Keratinocyte (primary cell): Measurements from ENCODE around the gene PLA2R1. TPM values are rescaled to one million over a fixed set of nuclear protein-coding genes. Genes with fewer than 3 reads are reported as not detected.

Source experiments
- DNase-seq: peaks from one replicate; pipeline ENCODE4 v3.0.0-alpha.2; 2011; ENCODE audit warnings: low read depth, missing footprints, low spot score
- FAIRE-seq: peaks from 2 replicates; lab custom pipeline; 2011; peaks lifted over from hg19 to GRCh38; lab: Jason Lieb, UNC
- H2AFZ ChIP-seq: 2 replicates; pipeline ENCODE4 v1.6.0; 2012; ENCODE audit warnings: low read length, control low read depth, inconsistent platforms; ENCODE audit not compliant: control insufficient read depth
- H3K27ac ChIP-seq: 2 replicates; pipeline ENCODE4 v1.5.1; 2011; ENCODE audit warnings: low read length; ENCODE audit not compliant: control insufficient read depth, insufficient read depth
- H3K27me3 ChIP-seq: 3 replicates; pipeline ENCODE4 v1.6.0; 2011; ENCODE audit warnings: low read length; ENCODE audit not compliant: control insufficient read depth, insufficient read depth; ENCODE audit errors: extremely low read depth
- H3K36me3 ChIP-seq, 2 experiments: 2 replicates in 1 of 2; 3 replicates in 1 of 2; pipeline ENCODE4 v1.5.1; 2011; ENCODE audit warnings: low read length in 2 of 2, mild to moderate bottlenecking in 1 of 2; ENCODE audit not compliant: control insufficient read depth in 2 of 2, insufficient read depth in 2 of 2; ENCODE audit errors: extremely low read depth in 1 of 2
- H3K4me1 ChIP-seq: 3 replicates; pipeline ENCODE4 v1.5.1; 2011; ENCODE audit warnings: low read length; ENCODE audit not compliant: control insufficient read depth, insufficient read depth; ENCODE audit errors: extremely low read depth
- H3K4me2 ChIP-seq: 3 replicates; pipeline ENCODE4 v1.6.0; 2011; ENCODE audit warnings: low read depth, low read length; ENCODE audit not compliant: control insufficient read depth, insufficient read depth; ENCODE audit errors: extremely low read depth
- H3K4me3 ChIP-seq, 3 experiments: fragments of 200-600 bp in 1 of 3; sonication (generic) in 1 of 3; 2 replicates in 2 of 3; 3 replicates in 1 of 3; pipeline ENCODE4 v1.5.1; 2011 to 2016; ENCODE audit warnings: low read length in 3 of 3, mild to moderate bottlenecking in 3 of 3, control low read depth in 2 of 3, inconsistent platforms in 1 of 3, low read depth in 1 of 3, mixed read lengths in 1 of 3, mixed run types in 1 of 3, moderate library complexity in 1 of 3; ENCODE audit not compliant: control insufficient read depth in 2 of 3, insufficient read depth in 2 of 3; ENCODE audit errors: extremely low read depth in 1 of 3
- H3K79me2 ChIP-seq: 2 replicates; pipeline ENCODE4 v1.6.0; 2012; ENCODE audit warnings: low read length; ENCODE audit not compliant: control insufficient read depth, insufficient read depth
- H3K9ac ChIP-seq: 3 replicates; pipeline ENCODE4 v1.6.0; 2011; ENCODE audit warnings: low read length; ENCODE audit not compliant: control insufficient read depth, insufficient read depth; ENCODE audit errors: extremely low read depth
- H3K9me1 ChIP-seq: 3 replicates; pipeline ENCODE4 v1.6.0; 2011; ENCODE audit warnings: low read length; ENCODE audit not compliant: control insufficient read depth, insufficient read depth; ENCODE audit errors: extremely low read depth
- H3K9me3 ChIP-seq: 2 replicates; pipeline ENCODE4 v1.5.1; 2012; ENCODE audit warnings: low read depth, low read length; ENCODE audit not compliant: control insufficient read depth
- H4K20me1 ChIP-seq: 3 replicates; pipeline ENCODE4 v1.6.0; 2011; ENCODE audit warnings: low read length; ENCODE audit not compliant: control insufficient read depth, insufficient read depth; ENCODE audit errors: extremely low read depth
- CTCF ChIP-seq, 3 experiments: IDR thresholded peaks in 1 of 3; conservative IDR thresholded peaks in 1 of 3; optimal IDR thresholded peaks in 1 of 3; 2 replicates in 2 of 3; 3 replicates in 1 of 3; pipeline versions ENCODE3 to v1.5.1; 2011; ENCODE audit warnings: low read length in 3 of 3, mild to moderate bottlenecking in 3 of 3, moderate library complexity in 2 of 3, control low read depth in 1 of 3, inconsistent platforms in 1 of 3; ENCODE audit not compliant: insufficient read depth in 2 of 3; ENCODE audit errors: extremely low read depth in 1 of 3
- EZH2 ChIP-seq: IDR thresholded peaks from one replicate; pipeline ENCODE4 v1.6.1; 2012; ENCODE audit warnings: inconsistent platforms, mild to moderate bottlenecking, low read length, moderate library complexity
- dilution Hi-C: fragments of 300-500 bp; cut with MboI; formaldehyde crosslinking; loops from one replicate; pipeline ENCODE4 v1.7.0; 2020; ENCODE audit warnings: low sequenced_read_pairs; ENCODE audit not compliant: extremely low pct_ligation_motif_present
- polyA plus RNA-seq, 5 experiments: library from polyadenylated mRNA; depleted of rRNA in 3 of 5; stranded (reverse) in 3 of 5; stranded (forward) in 1 of 5; unstranded in 1 of 5; fragments of >200 nt; gene quantifications; 1 replicate in 1 of 5; 2 replicates in 3 of 5; 3 replicates in 1 of 5; pipeline versions ENCODE4 v1.2.1 to v1.2.3, GENCODE V29; 2011 to 2012; ENCODE audit warnings: missing spikeins in 2 of 5, low read depth in 1 of 5, low replicate concordance in 1 of 5

PLA2R1 gene
- polyA plus RNA-seq, 1 donor (not counting 4 experiments of a cell fraction or from before 2014, with no cell fraction given), result 12.3 TPM

GRCh38 chr2:159939946-159940345, 122.5 kb downstream of the PLA2R1 start:
- TF ChIP-seq CTCF (optimal IDR thresholded peaks at IDR 0.05 in 1 of 3, IDR thresholded peaks at IDR 0.05 in 1 of 3, conservative IDR thresholded peaks at IDR 0.05 in 1 of 3; ENCODE audit: extremely low read depth in 1 of 3, insufficient read depth in 2 of 3, low read length in 3 of 3) (peak in 1 of 3 experiments; percentile 18), EZH2 (no peak)
- H2AFZ ChIP-seq, result no peak overlapping the region

GRCh38 chr2:159938395-159938794, 124.0 kb downstream of the PLA2R1 start:
- H3K4me1 ChIP-seq, result no peaks in the 10 kb centered on the region
- H3K9me1 ChIP-seq, result no peaks in the 10 kb centered on the region
- peaks cover 0 to 4% of the 10 kb centered on the region in 2 experiments for H3K36me3 ChIP-seq
- no peaks in the 10 kb centered on the region for H3K9me3 ChIP-seq
- TF ChIP-seq EZH2, result no peak
- TF ChIP-seq CTCF (optimal IDR thresholded peaks at IDR 0.05 in 1 of 3, IDR thresholded peaks at IDR 0.05 in 1 of 3, conservative IDR thresholded peaks at IDR 0.05 in 1 of 3; ENCODE audit: extremely low read depth in 1 of 3, insufficient read depth in 2 of 3, low read length in 3 of 3), result no peak
- H4K20me1 ChIP-seq, result no peaks in the 10 kb centered on the region
- H3K4me3 ChIP-seq, result no peak overlapping the region
- H3K79me2 ChIP-seq, result no peaks in the 10 kb centered on the region
- dilution Hi-C loops, result no loop called here
- H3K27ac ChIP-seq, result no peak overlapping the region
- H3K4me2 ChIP-seq, result no peak overlapping the region
- no peak for FAIRE-seq
- H3K27me3 ChIP-seq, result no peaks in the 10 kb centered on the region
- H2AFZ ChIP-seq, result no peak overlapping the region
- no peak for DNase-seq
- H3K9ac ChIP-seq, result no peak overlapping the region

More at GRCh38 chr2:159939946-159940345, 122.5 kb downstream of the PLA2R1 start:
- no peaks in the 10 kb centered on the region for H3K4me1 ChIP-seq
- no peaks in the 10 kb centered on the region for H3K79me2 ChIP-seq
- H3K4me3 ChIP-seq, result no peak overlapping the region
- H3K27ac ChIP-seq, result no peak overlapping the region
- peaks cover 0 to 4% of the 10 kb centered on the region in 2 experiments for H3K36me3 ChIP-seq
- no peaks in the 10 kb centered on the region for H3K27me3 ChIP-seq
- H3K9me3 ChIP-seq, result no peaks in the 10 kb centered on the region
- FAIRE-seq (no peak), DNase-seq (no peak)
- H3K9ac ChIP-seq, result no peak overlapping the region
- no peak overlapping the region for H3K4me2 ChIP-seq
- dilution Hi-C loops, result no loop called here
- no peaks in the 10 kb centered on the region for H3K9me1 ChIP-seq
- H4K20me1 ChIP-seq, result no peaks in the 10 kb centered on the region
